C4-2B (cell line): ENCODE data around the gene CERS5.

Experiments used
- H3K27ac ChIP-seq: fragments of 450-650 bp; 2 replicates; pipeline ENCODE4 v1.5.1; 2017
- CTCF ChIP-seq: fragments of 450-650 bp; conservative IDR thresholded peaks from 2 replicates; pipeline ENCODE4 v1.5.1; 2017; ENCODE audit warnings: mild to moderate bottlenecking
- ZFX ChIP-seq: fragments of 450-650 bp; IDR thresholded peaks from 2 replicates; pipeline ENCODE4 v1.6.1; 2017

CERS5 gene

DNA sequence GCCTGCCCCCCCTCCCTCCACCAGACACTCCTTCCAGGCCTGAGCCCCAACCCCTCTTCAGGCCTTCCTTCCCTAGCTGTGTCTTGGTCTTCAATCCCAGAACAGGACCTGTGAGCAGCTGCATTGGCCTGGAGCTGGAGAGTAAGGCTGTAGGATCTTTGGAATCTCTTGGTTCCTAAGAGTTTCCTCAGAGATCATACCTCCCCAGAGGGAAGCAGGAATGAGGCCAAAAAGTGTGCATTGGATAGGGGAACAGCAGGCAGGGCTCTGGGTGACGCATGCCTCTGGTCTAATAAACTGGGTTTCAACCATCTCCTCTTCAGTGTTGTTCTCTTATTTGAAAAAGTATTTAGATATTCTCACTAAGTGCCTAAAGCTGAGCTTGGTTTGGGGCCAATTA is 83.9 kb downstream of the CERS5 start:
- no peak overlapping the region for H3K27ac ChIP-seq
- TF ChIP-seq ZFX, result no peak
- no peak for TF ChIP-seq CTCF

DNA sequence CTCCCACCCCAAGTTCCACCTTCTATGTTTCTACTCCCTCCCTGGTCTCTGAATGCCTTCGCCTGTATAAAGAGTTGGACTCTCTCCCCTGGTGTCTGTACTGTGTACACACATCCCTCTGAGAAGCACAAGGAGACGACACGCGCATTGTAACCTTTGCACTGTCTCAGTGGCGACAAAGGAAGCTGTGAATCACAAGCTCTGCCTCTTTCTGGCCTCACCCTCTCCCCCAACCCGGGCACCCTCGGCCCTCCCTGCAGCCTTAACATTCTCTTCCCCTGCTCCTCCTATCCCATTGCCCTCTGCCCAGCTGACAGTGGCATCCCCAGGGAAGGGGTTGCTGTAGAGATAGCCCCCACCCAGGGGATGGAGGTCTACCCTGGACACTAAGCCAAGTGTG is 84.5 kb downstream of the CERS5 start:
- H3K27ac ChIP-seq, result no peak overlapping the region
- TF ChIP-seq ZFX, result no peak
- no peak for TF ChIP-seq CTCF

DNA sequence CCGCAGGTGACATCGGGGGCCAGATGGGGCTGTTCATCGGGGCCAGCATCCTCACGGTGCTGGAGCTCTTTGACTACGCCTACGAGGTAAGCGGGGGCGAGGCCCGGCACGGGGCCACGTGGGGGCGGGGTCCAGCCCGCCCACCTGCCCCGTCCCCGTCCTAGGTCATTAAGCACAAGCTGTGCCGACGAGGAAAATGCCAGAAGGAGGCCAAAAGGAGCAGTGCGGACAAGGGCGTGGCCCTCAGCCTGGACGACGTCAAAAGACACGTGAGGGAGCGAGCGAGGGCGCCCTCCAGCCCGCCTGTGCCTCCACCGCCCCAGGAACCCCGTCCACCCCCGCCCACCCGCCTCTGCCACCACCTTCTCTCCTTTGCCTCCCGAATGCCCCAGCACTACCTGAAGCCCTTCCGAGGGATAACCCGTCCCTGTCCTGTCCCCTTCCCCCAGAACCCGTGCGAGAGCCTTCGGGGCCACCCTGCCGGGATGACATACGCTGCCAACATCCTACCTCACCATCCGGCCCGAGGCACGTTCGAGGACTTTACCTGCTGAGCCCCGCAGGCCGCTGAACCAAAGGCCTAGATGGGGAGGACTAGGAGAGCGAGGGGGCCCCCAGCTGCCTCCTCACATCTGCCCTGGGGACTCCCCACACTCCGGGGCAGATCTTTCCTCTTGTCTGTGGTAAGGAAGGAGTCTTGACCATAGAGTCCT is 85.9 kb downstream of the CERS5 start:
- TF ChIP-seq CTCF (no peak), ZFX (no peak)
- H3K27ac ChIP-seq, result no peak overlapping the region

DNA sequence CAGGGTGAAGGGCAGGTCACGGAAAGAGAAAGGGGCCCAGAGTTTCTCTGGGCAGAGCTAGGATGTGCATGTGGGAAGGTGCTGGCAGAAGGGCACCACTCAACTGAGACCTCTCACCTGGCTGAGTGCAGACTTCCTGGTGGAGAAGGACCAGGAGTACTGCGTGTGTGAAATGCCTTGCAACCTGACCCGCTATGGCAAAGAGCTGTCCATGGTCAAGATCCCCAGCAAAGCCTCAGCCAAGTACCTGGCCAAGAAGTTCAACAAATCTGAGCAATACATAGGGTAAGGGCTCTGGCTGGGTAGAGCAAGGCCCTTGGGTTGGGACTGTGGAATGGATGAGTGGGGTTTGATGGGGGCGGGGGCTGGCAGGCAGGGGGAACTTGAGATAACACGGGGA is 87.4 kb downstream of the CERS5 start:
- TF ChIP-seq CTCF (no peak), ZFX (no peak)
- H3K27ac ChIP-seq, result no peak overlapping the region
